ENCODE measurements around the gene LINGO3. TPM values are rescaled to one million over a fixed set of nuclear protein-coding genes. Genes with fewer than 3 reads are reported as not detected.

LINGO3 gene
- total RNA-seq, 3 donors from 2014 or later: not detected

DNA sequence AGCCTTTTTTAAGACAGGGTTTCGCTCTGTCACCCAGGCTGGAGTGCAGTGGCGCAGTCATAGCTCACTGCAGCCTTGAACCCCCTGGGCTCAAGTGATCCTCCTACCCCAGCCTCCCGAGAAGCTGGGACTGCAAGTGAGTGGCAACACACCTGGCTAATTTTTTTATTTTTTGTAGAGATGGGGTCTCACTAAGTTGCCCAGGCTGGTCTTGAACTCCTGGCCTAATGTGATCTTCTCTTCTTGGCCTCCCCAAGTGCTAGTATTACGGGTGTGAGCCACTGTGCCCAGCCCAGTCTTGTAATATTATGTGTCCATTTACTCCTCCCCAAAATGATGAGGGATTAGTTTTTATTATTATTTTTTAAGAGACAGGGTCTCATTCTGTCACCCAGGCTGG is 3.1 kb upstream of the LINGO3 start:
- DNase-seq: no peak
- Mint-ChIP-seq H3K9me3 (peaks cover 9% of the 10 kb centered on the region), H3K4me1 (ENCODE audit: low read depth) (peaks cover 2% of the 10 kb centered on the region), H3K4me3 (no peak overlapping the region), H3K36me3 (ENCODE audit: insufficient read depth) (no peaks in the 10 kb centered on the region), H3K27me3 (ENCODE audit: low read depth) (peaks cover 67% of the 10 kb centered on the region)
- ATAC-seq: no peak

GRCh38 chr19:2309734-2310362 is 1.9 kb upstream of the LINGO3 start:
- DNase-seq: no peak
- Mint-ChIP-seq H3K9me3 (peaks cover 2% of the 10 kb centered on the region), H3K4me1 (ENCODE audit: low read depth) (peaks cover 2% of the 10 kb centered on the region), H3K4me3 (no peak overlapping the region), H3K27me3 (ENCODE audit: low read depth) (peaks cover 71% of the 10 kb centered on the region), H3K36me3 (ENCODE audit: insufficient read depth) (no peaks in the 10 kb centered on the region)
- ATAC-seq: no peak

GRCh38 chr19:2307518-2308012 is 389 bp downstream of the LINGO3 start:
- Mint-ChIP-seq H3K4me3 (no peak overlapping the region), H3K27me3 (ENCODE audit: low read depth) (peaks cover 72% of the 10 kb centered on the region), H3K4me1 (ENCODE audit: low read depth) (peaks cover 7% of the 10 kb centered on the region), H3K9me3 (no peaks in the 10 kb centered on the region), H3K36me3 (ENCODE audit: insufficient read depth) (no peaks in the 10 kb centered on the region)
- ATAC-seq (no peak), DNase-seq (no peak)

- ATAC-seq: no peak
- no peak overlapping the region for H3K4me3 Mint-ChIP-seq
- DNase-seq: no peak
- H3K4me1 Mint-ChIP-seq (ENCODE audit: low read depth): peaks cover 7% of the 10 kb centered on the region
- no peaks in the 10 kb centered on the region for H3K9me3 Mint-ChIP-seq
- H3K27me3 Mint-ChIP-seq (ENCODE audit: low read depth): peaks cover 69% of the 10 kb centered on the region
- no peaks in the 10 kb centered on the region for H3K36me3 Mint-ChIP-seq (ENCODE audit: insufficient read depth)
Observed at GRCh38 chr19:2306971-2307370, 983 bp downstream of the LINGO3 start.

- no peak overlapping the region for H3K4me3 Mint-ChIP-seq
- peaks cover 8% of the 10 kb centered on the region for H3K4me1 Mint-ChIP-seq (ENCODE audit: low read depth)
- DNase-seq (no peak), ATAC-seq (no peak)
- H3K9me3 Mint-ChIP-seq: no peaks in the 10 kb centered on the region
- peaks cover 69% of the 10 kb centered on the region for H3K27me3 Mint-ChIP-seq (ENCODE audit: low read depth)
- H3K36me3 Mint-ChIP-seq (ENCODE audit: insufficient read depth): no peaks in the 10 kb centered on the region
Observed at GRCh38 chr19:2306281-2306806, 1.6 kb downstream of the LINGO3 start.

DNA sequence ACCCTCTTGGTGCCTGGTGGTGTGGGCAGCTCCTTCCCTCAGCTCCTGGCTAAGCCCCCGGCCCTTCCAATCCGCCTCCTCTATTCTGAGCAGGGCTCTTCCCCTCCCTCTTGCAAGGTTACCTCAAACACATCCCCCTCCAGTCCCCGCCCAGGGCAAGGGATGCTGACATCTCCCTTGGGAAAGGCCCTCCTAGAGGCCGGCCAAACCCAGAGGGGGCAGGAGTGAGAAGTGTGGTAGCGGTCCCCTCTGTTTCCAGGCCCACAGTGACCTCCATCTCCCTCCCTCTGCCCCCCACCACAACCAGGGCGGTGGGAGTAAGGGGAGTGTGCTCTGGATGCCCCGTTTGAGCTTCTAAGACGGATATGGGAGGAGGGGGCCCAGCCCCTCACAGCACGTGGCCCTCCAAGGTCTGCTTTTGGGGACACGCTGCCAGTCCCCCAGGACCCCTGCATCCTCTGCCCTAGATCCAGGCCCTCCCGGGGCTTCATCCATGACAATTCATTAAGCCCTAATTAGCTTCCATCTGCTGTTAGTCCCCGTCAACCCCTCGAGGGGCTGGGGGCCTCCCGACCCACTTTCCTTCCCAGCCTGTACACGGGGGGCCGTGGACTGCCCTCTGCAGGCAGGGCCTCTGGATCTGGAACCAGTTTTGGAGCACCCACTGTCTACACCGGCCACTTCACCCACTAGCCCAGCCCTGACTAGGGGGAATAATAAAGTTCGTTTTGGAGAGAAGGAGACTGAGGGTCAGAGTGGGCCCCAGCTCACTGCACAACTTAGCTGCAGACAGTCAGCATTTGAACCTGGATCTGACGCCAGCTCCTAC is 2.3 kb downstream of the LINGO3 start:
- Mint-ChIP-seq H3K9me3 (no peaks in the 10 kb centered on the region), H3K27me3 (ENCODE audit: low read depth) (peaks cover 66% of the 10 kb centered on the region), H3K4me1 (ENCODE audit: low read depth) (peaks cover 10% of the 10 kb centered on the region), H3K4me3 (no peak overlapping the region), H3K36me3 (ENCODE audit: insufficient read depth) (no peaks in the 10 kb centered on the region)
- DNase-seq (no peak), ATAC-seq (no peak)

GRCh38 chr19:2303211-2303798 is 4.6 kb downstream of the LINGO3 start:
- peaks cover 7% of the 10 kb centered on the region for H3K4me1 Mint-ChIP-seq (ENCODE audit: low read depth)
- ATAC-seq (no peak), DNase-seq (no peak)
- H3K36me3 Mint-ChIP-seq (ENCODE audit: insufficient read depth): no peaks in the 10 kb centered on the region
- peak overlapping the region; percentile 55 for H3K4me3 Mint-ChIP-seq
- no peaks in the 10 kb centered on the region for H3K9me3 Mint-ChIP-seq
- peaks cover 44% of the 10 kb centered on the region for H3K27me3 Mint-ChIP-seq (ENCODE audit: low read depth)

GRCh38 chr19:2302319-2303210 is 5.4 kb downstream of the LINGO3 start:
- H3K36me3 Mint-ChIP-seq (ENCODE audit: insufficient read depth): no peaks in the 10 kb centered on the region
- H3K4me3 Mint-ChIP-seq: peak overlapping the region; percentile 55
- H3K4me1 Mint-ChIP-seq (ENCODE audit: low read depth): peaks cover 7% of the 10 kb centered on the region
- peaks cover 42% of the 10 kb centered on the region for H3K27me3 Mint-ChIP-seq (ENCODE audit: low read depth)
- H3K9me3 Mint-ChIP-seq: no peaks in the 10 kb centered on the region
- DNase-seq: no peak
- ATAC-seq: peak; percentile 59 to 64

GRCh38 chr19:2300533-2300932 is 7.4 kb downstream of the LINGO3 start:
- Mint-ChIP-seq H3K9me3 (no peaks in the 10 kb centered on the region), H3K4me1 (ENCODE audit: low read depth) (peaks cover 7% of the 10 kb centered on the region), H3K36me3 (ENCODE audit: insufficient read depth) (no peaks in the 10 kb centered on the region), H3K27me3 (ENCODE audit: low read depth) (peaks cover 22% of the 10 kb centered on the region), H3K4me3 (no peak overlapping the region)
- ATAC-seq (no peak), DNase-seq (no peak)

DNA sequence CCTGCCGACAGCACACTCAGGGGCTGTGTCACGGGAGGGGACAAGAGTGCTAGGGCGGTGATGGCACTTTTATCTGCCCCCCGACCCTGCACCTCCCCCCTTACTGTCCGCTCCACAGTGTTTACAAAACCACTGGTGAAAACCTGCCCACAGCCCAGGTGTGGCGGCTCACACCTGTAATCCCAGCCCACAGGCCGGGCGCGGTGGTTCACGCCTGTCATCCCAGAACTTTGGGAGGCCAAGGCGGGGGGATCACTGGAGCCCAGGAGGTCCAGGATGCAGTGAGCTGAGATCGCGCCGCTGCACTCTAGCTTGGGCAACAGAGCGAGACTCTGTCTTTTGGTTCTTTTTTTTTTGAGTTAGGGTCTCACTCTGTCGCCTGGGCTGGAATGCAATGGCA is 11.8 kb downstream of the LINGO3 start:
- no peaks in the 10 kb centered on the region for H3K36me3 Mint-ChIP-seq (ENCODE audit: insufficient read depth)
- no peak overlapping the region for H3K4me3 Mint-ChIP-seq
- no peaks in the 10 kb centered on the region for H3K9me3 Mint-ChIP-seq
- no peak for ATAC-seq
- peaks cover 7% of the 10 kb centered on the region for H3K4me1 Mint-ChIP-seq (ENCODE audit: low read depth)
- DNase-seq: no peak
- no peaks in the 10 kb centered on the region for H3K27me3 Mint-ChIP-seq (ENCODE audit: low read depth)

DNA sequence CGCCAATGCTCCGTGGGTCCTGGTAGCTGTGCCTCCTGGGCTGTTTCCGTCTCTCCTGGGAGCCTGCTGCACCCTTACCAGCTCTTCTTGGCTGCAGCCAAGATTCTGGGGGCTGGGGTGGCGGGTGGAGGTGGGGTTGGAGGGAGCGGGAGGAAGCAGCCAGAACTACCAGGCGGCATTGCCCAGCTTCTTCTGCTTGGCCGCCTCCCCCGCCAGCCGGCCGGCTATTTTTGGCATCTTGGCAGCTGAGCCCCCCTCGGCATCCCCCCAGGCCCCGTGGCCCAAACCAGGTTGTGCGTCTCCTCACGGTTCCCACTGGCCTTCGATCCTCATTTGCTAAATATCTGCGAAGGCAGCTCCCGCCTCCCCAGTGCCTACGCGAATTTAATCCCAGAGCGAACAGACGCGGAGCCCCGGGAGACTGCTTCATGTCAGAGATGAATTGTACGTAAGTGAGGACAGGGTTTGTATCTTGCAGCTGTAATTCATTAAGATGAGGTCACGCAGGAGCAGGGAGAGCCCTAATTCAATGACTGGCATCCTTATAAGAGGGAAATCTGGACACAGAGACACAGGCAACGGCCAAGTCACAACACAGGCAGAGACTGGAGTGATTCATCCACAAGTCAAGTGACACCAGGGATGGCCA is 13.1 kb downstream of the LINGO3 start:
- no peaks in the 10 kb centered on the region for H3K36me3 Mint-ChIP-seq (ENCODE audit: insufficient read depth)
- ATAC-seq: no peak
- H3K4me3 Mint-ChIP-seq: no peak overlapping the region
- H3K4me1 Mint-ChIP-seq (ENCODE audit: low read depth): peaks cover 14% of the 10 kb centered on the region
- no peaks in the 10 kb centered on the region for H3K27me3 Mint-ChIP-seq (ENCODE audit: low read depth)
- H3K9me3 Mint-ChIP-seq: no peaks in the 10 kb centered on the region
- DNase-seq: no peak

DNA sequence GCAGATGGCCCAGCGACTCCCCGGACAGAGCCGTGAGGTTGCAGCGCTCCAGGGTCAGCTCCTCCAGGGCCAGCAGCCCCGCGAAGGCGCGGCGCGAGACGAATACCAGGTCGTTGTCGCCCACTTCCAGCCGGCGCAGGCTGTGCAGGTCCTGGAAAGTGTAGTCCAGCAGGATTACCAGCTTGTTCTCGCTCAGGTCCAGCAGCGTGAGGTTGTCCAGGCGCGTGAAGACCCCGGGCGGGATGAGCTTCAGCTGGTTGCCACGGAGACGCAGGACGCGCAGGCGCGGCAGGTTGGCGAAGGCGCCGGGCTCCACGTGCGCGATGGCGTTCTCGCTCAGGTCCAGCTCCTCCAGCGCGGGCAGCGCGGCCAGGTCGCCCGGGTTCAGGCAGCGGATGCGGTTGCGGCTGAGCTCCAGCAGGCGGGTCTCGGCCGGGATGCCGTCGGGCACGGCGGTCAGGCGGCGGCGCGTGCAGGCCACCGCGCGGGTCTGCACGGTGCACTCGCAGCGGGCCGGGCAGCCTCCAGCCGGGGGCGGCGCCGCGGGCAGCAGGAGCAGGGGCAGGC is 16.7 kb downstream of the LINGO3 start:
- DNase-seq (no peak), ATAC-seq (no peak)
- H3K4me3 Mint-ChIP-seq: peak overlapping the region; percentile 71
- H3K27me3 Mint-ChIP-seq (ENCODE audit: low read depth): no peaks in the 10 kb centered on the region
- H3K36me3 Mint-ChIP-seq (ENCODE audit: insufficient read depth): no peaks in the 10 kb centered on the region
- H3K4me1 Mint-ChIP-seq (ENCODE audit: low read depth): peaks cover 29% of the 10 kb centered on the region
- no peaks in the 10 kb centered on the region for H3K9me3 Mint-ChIP-seq

- Mint-ChIP-seq H3K4me1 (ENCODE audit: low read depth) (peaks cover 29% of the 10 kb centered on the region), H3K4me3 (peak overlapping the region; percentile 71), H3K36me3 (ENCODE audit: insufficient read depth) (no peaks in the 10 kb centered on the region), H3K9me3 (no peaks in the 10 kb centered on the region), H3K27me3 (ENCODE audit: low read depth) (no peaks in the 10 kb centered on the region)
- ATAC-seq (peak; percentile 26 to 36), DNase-seq (no peak)
Observed at GRCh38 chr19:2290441-2291184, 17.3 kb downstream of the LINGO3 start.

Measured in activated T-cell treated with anti-CD3 and anti-CD28 coated beads, Interleukin-2, amount 50 U/mL, for 4 hours (primary cell).